Tibial artery (tissue), 4 donors: ENCODE measurements around the gene ATP1A1.

Source experiments
- DNase-seq, 2 donors: peaks; one replicate each; pipeline ENCODE4 v3.0.0-alpha.2; 2019
- H3K27ac ChIP-seq, 2 donors: fragments of 200-600 bp; sonication (generic) in 1 of 2; 1 replicate in 1 of 2; 2 replicates in 1 of 2; pipeline ENCODE4 v1.5.1; 2018 to 2019; ENCODE audit warnings: mild to moderate bottlenecking in 1 of 2
- H3K27me3 ChIP-seq, 2 donors: fragments of 200-600 bp; sonication (generic) in 1 of 2; one replicate each; pipeline versions ENCODE4 v1.5.1 to v1.6.0; 2016 to 2019
- H3K36me3 ChIP-seq, 3 donors: fragments of 200-600 bp; sonication (generic) in 2 of 3; one replicate each; pipeline ENCODE4 v1.5.1; 2016 to 2019; ENCODE audit warnings: mild to moderate bottlenecking in 2 of 3
- H3K4me1 ChIP-seq, 4 donors: fragments of 200-600 bp; sonication (generic) in 2 of 4; 1 replicate in 3 of 4; 2 replicates in 1 of 4; pipeline ENCODE4 v1.5.1; 2016 to 2019
- H3K4me3 ChIP-seq, 2 donors: fragments of 200-600 bp; sonication (generic) in 1 of 2; 1 replicate in 1 of 2; 2 replicates in 1 of 2; pipeline ENCODE4 v1.5.1; 2018 to 2019; ENCODE audit warnings: mild to moderate bottlenecking in 2 of 2
- H3K9me3 ChIP-seq, 3 donors: fragments of 200-600 bp; sonication (generic) in 1 of 3; one replicate each; pipeline ENCODE4 v1.5.1; 2016 to 2019
- intact Hi-C: fragments of 100-400 bp; cut with DNase I; formaldehyde crosslinking; loops from one replicate; pipeline ENCODE4 v1.15.0; 2023; ENCODE audit warnings: low total_unique reads
- TF ChIP-seq, protein P1 (sequence below), 2 experiments: fragments of 200-600 bp in 1 of 2; fragments of 450-650 bp in 1 of 2; IDR thresholded peaks; one replicate each; pipeline ENCODE4 v1.5.1; 2017 to 2019; ENCODE audit warnings: antibody characterized with exemption in 2 of 2, mild to moderate bottlenecking in 1 of 2, moderate library complexity in 1 of 2

Gene ATP1A1

DNA sequence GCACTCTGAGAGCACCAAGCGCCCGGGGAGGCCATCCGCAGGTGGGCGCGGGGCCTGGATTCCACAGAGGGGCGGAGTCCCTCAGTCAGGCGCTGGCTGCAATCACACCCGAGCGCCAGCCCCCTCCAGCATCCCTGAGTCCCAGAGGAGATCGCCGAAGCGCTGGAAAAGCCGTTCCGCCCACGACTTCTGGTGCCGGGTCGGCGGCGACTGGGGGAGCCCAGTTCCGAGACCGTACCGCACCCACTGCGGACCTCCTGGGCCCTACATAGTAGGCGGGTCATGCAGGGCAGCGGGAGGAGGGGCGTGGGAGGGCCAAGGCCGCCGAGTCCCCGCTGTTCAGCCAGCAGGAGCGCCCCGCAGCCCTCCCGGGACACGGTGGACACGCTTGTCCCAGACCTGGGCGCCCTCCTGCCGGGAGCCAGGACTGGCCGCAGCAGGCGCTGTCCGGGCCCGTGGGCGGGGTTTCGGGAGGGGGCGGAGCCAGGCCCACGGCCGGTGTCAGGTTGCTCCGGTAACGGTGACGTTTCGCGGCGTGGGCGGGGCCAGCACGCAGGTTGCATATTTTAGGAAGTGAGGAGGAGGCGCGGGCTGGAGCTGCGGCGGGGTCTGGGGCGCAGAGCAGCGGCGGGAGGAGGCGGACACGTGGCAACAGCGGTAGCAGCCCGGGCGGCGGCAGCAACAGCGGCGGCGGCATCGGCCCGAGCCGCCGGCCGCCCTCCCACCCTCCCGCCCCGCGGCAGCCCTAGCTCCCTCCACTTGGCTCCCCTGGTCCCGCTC lies at the start of gene ATP1A1:
TSS of gene ATP1A1 (plus strand) at position 594 of the 780 bp plus-strand sequence. CDS start 268 bp downstream, outside the sequence.
- Histone ChIP-seq H3K27me3 (no peaks in the 10 kb centered on the region), H3K36me3 (no peaks in the 10 kb centered on the region), H3K4me3 (peak within 1 kb of the TSS; percentile 94 to 98), H3K9me3 (no peaks in the 10 kb centered on the region), H3K4me1 (peaks cover 0 to 42% (median 35%) of the 10 kb centered on the region in 4 donors), H3K27ac (peak within 1 kb of the TSS; percentile 98)
- TF ChIP-seq, protein P1, sequence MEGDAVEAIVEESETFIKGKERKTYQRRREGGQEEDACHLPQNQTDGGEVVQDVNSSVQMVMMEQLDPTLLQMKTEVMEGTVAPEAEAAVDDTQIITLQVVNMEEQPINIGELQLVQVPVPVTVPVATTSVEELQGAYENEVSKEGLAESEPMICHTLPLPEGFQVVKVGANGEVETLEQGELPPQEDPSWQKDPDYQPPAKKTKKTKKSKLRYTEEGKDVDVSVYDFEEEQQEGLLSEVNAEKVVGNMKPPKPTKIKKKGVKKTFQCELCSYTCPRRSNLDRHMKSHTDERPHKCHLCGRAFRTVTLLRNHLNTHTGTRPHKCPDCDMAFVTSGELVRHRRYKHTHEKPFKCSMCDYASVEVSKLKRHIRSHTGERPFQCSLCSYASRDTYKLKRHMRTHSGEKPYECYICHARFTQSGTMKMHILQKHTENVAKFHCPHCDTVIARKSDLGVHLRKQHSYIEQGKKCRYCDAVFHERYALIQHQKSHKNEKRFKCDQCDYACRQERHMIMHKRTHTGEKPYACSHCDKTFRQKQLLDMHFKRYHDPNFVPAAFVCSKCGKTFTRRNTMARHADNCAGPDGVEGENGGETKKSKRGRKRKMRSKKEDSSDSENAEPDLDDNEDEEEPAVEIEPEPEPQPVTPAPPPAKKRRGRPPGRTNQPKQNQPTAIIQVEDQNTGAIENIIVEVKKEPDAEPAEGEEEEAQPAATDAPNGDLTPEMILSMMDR (IDR thresholded peaks at IDR 0.05), result peak in 1 of 2 experiments; percentile 5
- DNase-seq, result peak; percentile 97 to 98
- intact Hi-C loops, result loop anchor here (5.0 kb wide), 2 partner anchors 199 to 206 kb away; partner anchors contain the start of gene CD58

DNA sequence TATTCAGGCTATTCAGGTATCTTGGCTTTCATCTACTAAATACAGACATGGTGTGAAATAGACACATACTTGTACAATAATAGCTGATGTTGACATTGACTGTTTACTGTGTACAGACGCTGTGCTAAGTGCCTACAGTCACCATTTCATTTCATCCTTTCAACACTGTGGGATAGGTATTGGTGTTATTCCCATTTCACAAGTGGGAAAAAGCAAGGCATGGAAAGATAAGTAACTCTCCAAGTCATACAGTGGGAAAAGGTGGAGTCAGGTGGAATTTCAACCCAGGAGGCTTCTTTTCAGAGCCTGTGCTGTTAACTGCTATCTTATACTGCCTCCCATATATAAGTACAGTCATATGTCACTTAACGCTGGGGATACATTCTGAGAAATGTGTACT lies 49.6 kb upstream of the ATP1A1 start:
- Histone ChIP-seq H3K27me3 (no peaks in the 10 kb centered on the region), H3K9me3 (no peaks in the 10 kb centered on the region), H3K4me3 (no peak overlapping the region), H3K36me3 (no peaks in the 10 kb centered on the region), H3K27ac (no peak overlapping the region), H3K4me1 (no peaks in the 10 kb centered on the region)
- DNase-seq, result no peak
- intact Hi-C loops, result no loop called here
- TF ChIP-seq, protein P1 (IDR thresholded peaks at IDR 0.05), result no peak

DNA sequence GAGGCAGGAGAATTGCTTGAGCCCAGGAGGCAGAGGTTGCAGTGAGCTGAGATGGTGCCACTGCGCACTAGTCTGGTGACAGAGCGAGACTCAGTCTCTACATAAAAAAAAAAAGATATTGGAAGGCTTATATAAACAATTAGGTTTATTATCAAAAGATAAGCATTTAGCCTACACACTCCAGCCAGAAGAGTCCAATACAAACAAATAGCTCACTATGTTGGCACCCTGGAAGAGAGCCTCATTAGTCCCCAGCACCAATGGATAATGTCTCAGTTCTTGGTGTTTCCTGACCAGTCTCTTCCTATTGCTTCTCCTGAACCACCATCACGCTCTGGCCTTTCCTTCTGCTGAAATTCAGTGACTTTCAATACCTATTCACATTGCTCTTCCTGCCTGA lies 48.6 kb upstream of the ATP1A1 start:
- Histone ChIP-seq H3K36me3 (no peaks in the 10 kb centered on the region), H3K27ac (no peak overlapping the region), H3K9me3 (no peaks in the 10 kb centered on the region), H3K4me3 (no peak overlapping the region), H3K4me1 (no peaks in the 10 kb centered on the region), H3K27me3 (no peaks in the 10 kb centered on the region)
- TF ChIP-seq, protein P1 (IDR thresholded peaks at IDR 0.05), result no peak
- intact Hi-C loops, result no loop called here
- no peak for DNase-seq

DNA sequence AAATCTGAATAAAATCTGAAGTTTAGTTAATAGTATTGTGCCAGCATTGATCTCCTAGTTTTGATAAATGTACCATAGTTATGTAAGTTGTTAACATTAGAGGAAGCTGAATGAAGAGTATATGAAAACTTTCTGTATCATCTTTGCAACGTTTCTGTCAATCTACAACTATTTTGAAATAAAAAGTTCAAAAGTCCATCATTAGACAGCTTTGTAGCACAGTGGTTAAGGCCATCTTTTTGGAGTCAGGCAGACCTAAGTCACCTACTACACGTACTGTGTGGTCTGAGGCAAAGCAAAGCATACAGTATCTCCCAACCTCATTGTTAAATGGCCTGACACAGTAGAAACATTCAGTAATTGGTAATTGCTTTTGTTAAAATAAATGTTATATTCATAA lies 47.9 kb upstream of the ATP1A1 start:
- Histone ChIP-seq H3K27ac (no peak overlapping the region), H3K36me3 (no peaks in the 10 kb centered on the region), H3K27me3 (no peaks in the 10 kb centered on the region), H3K9me3 (no peaks in the 10 kb centered on the region), H3K4me3 (no peak overlapping the region), H3K4me1 (no peaks in the 10 kb centered on the region)
- DNase-seq, result no peak
- intact Hi-C loops, result no loop called here
- TF ChIP-seq, protein P1 (IDR thresholded peaks at IDR 0.05), result no peak

DNA sequence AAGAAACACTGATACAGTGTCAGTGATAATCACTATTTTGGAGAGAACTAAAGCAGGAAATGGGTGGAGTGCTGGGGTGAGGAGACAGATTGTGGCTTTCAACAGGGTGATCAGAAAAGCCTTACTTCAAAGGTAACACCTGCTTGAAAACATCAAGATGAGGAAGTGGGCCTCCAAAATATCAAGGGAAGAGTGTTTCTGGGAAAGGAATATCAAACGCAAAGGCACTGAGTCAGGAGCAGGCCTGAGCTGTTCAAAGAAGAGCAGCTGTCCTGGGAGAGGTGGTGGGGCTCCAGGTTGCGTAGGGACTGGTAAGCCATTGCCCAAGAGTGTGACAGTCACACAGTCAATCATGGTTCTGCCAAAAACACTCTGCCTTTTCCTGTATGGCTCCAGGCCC lies 47.1 kb upstream of the ATP1A1 start:
- no peak overlapping the region for H3K27ac ChIP-seq
- H3K27me3 ChIP-seq, result no peaks in the 10 kb centered on the region
- TF ChIP-seq, protein P1 (IDR thresholded peaks at IDR 0.05), result no peak
- intact Hi-C loops, result no loop called here
- H3K36me3 ChIP-seq, result no peaks in the 10 kb centered on the region
- H3K4me3 ChIP-seq, result no peak overlapping the region
- H3K4me1 ChIP-seq, result no peaks in the 10 kb centered on the region
- no peak for DNase-seq
- H3K9me3 ChIP-seq, result no peaks in the 10 kb centered on the region
